Umbilical cord (tissue), 1 donor: ENCODE results near the gene VPS37C. TPM values are rescaled to one million over a fixed set of nuclear protein-coding genes. Genes with fewer than 3 reads are reported as not detected.

Experiments
- total RNA-seq: library from RNA; depleted of rRNA; stranded (reverse); fragments of >200 nt; gene quantifications from one replicate; pipeline ENCODE4 v1.2.3, GENCODE V29; 2014; ENCODE audit warnings: low replicate concordance; ENCODE audit not compliant: insufficient read depth

VPS37C gene
- total RNA-seq, 1 donor from 2014 or later, result 11.1 TPM

Other genes with a start within 250 kb of the VPS37C start
- 22.9 TPM for gene TMEM109, start 247.3 kb downstream of the VPS37C start, total RNA-seq
- gene TMEM132A, start 237.0 kb downstream of the VPS37C start, total RNA-seq, result 33.5 TPM
- gene SLC15A3, start 209.2 kb downstream of the VPS37C start, total RNA-seq, result 6.0 TPM
- 0.24 TPM for gene CD6, start 189.7 kb downstream of the VPS37C start, total RNA-seq
- gene CD5, start 58.9 kb downstream of the VPS37C start, total RNA-seq, result not detected
- gene PGA3, start 42.1 kb upstream of the VPS37C start, total RNA-seq, result 37.8 TPM
- gene PGA4, start 60.9 kb upstream of the VPS37C start, total RNA-seq, result 30.8 TPM
- gene PGA5, start 79.7 kb upstream of the VPS37C start, total RNA-seq, result 8.9 TPM
- gene VWCE, start 133.9 kb upstream of the VPS37C start, total RNA-seq, result not detected
- 243 TPM for gene DDB1, start 171.7 kb upstream of the VPS37C start, total RNA-seq
- gene TKFC, start 171.8 kb upstream of the VPS37C start, total RNA-seq, result 22.4 TPM
- 26.2 TPM for gene CYB561A3, start 200.5 kb upstream of the VPS37C start, total RNA-seq
- gene TMEM138, start 200.9 kb upstream of the VPS37C start, total RNA-seq, result 16.6 TPM
- 16.9 TPM for gene TMEM216, start 231.2 kb upstream of the VPS37C start, total RNA-seq